HG03135 (cell line): ENCODE results near the gene ZNF608.

Experiments
- ATAC-seq: cut with Tn5 transposase; IDR thresholded peaks from one replicate; pipeline ENCODE4 v1.9.1; 2021; ENCODE audit warnings: mild to moderate bottlenecking, moderate library complexity; ENCODE audit not compliant: unreplicated experiment

Gene ZNF608

GRCh38 chr5:124745928-124746915 is at the start of gene ZNF608:
Gene ZNF608 (minus strand): TSS chr5:124746639. CDS start chr5:124744989, 1,650 bp downstream.
- no peak for ATAC-seq

GRCh38 chr5:124795829-124796228 is 49.4 kb upstream of the ZNF608 start:
- no peak for ATAC-seq

- ATAC-seq, result no peak
Observed at GRCh38 chr5:124790895-124791732, 44.7 kb upstream of the ZNF608 start.

GRCh38 chr5:124790301-124790894 is 44.0 kb upstream of the ZNF608 start:
- no peak for ATAC-seq

GRCh38 chr5:124789104-124789605 is 42.7 kb upstream of the ZNF608 start:
- ATAC-seq, result no peak

GRCh38 chr5:124783794-124784193 is 37.4 kb upstream of the ZNF608 start:
- no peak for ATAC-seq

- no peak for ATAC-seq
Observed at GRCh38 chr5:124783285-124783684, 36.8 kb upstream of the ZNF608 start.

GRCh38 chr5:124782262-124782661 is 35.8 kb upstream of the ZNF608 start:
- ATAC-seq, result no peak

GRCh38 chr5:124780011-124780410 is 33.6 kb upstream of the ZNF608 start:
- ATAC-seq, result no peak

- no peak for ATAC-seq
Observed at GRCh38 chr5:124773315-124774311, 27.2 kb upstream of the ZNF608 start.

GRCh38 chr5:124772457-124773200 is 26.2 kb upstream of the ZNF608 start:
- ATAC-seq, result no peak

- no peak for ATAC-seq
Observed at GRCh38 chr5:124771761-124772160, 25.3 kb upstream of the ZNF608 start.

- ATAC-seq, result no peak
Observed at GRCh38 chr5:124764992-124765611, 18.7 kb upstream of the ZNF608 start.

GRCh38 chr5:124764585-124764984 is 18.1 kb upstream of the ZNF608 start:
- ATAC-seq, result no peak

GRCh38 chr5:124761010-124761409 is 14.6 kb upstream of the ZNF608 start:
- no peak for ATAC-seq

GRCh38 chr5:124760608-124761007 is 14.2 kb upstream of the ZNF608 start:
- ATAC-seq, result no peak

GRCh38 chr5:124755565-124755964 is 9.1 kb upstream of the ZNF608 start:
- ATAC-seq, result no peak

- no peak for ATAC-seq
Observed at GRCh38 chr5:124755041-124755440, 8.6 kb upstream of the ZNF608 start.
